Measurements from ENCODE around the gene TRIM61.

Gene TRIM61

DNA sequence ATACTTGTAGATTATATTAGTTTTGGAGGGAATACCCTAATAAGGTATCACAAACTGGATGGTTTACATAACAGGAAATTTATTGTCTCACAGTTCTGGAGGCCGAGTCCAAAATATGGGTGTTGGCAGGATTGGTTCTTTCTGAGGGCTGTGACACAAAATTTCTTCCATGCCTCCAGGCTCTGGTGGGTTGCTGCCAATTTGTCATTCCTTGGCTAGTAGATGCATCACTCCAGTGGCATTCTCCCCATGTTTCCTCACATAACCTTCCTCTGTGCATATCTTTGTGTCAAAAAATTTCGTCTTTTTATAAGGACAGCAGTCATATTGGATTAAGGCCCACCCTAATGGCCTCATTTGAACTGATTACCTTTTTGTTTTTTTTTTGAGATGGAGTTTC is 51.2 kb downstream of the TRIM61 start:
- TF ChIP-seq GATA3 (IDR thresholded peaks at IDR 0.05; ENCODE audit: low read depth, low read length): no peak
- TF ChIP-seq GATA2 (IDR thresholded peaks at IDR 0.05; ENCODE audit: low read depth, low read length): no peak

DNA sequence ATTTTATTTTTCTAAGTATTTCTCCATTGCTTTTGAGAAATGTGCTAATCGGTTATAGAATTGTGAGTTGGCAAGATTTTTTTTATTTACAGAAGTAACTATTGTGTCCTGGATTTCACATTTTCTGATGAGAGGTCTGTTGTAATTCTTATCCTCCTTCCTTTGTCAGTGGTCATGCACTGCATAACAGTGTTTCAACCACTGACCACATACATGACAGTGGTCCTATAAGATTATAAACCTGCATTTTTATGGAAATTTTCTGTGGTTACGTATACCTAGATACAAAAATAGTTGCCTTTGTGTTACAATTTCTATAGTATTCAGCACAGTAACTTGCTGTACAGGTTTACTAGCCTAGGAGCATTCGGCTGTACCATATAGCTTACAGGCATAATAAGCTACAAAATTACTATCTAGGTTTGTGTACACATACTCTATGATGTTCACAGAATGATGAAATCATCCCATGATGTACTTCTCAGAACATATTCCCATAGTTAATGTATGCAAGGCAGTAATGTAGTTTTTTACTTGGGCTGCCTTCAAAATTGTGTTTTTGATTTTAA is 52.7 kb downstream of the TRIM61 start:
- TF ChIP-seq GATA2 (IDR thresholded peaks at IDR 0.05; ENCODE audit: low read depth, low read length) (no peak), GATA3 (IDR thresholded peaks at IDR 0.05; ENCODE audit: low read depth, low read length) (no peak)

DNA sequence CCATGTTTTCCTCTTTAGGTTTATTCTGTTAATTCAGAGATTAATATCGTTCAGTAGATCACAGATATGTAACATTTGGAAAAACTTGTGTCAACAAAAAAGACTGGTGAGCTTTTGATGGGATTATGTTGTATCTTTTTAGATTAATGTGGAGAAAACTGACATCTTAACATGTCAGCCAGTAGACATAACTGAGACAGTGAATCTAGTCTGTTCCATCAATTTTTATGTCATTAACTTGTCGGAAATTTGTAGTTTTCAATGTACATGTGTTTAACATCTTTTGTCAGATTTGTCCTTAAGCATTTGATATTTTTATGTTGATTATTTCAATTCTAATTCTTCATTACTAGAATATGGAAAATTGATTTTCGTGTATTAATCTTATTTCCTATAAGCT is 58.5 kb downstream of the TRIM61 start:
- no peak for TF ChIP-seq GATA2 (IDR thresholded peaks at IDR 0.05; ENCODE audit: low read depth, low read length)
- no peak for TF ChIP-seq GATA3 (IDR thresholded peaks at IDR 0.05; ENCODE audit: low read depth, low read length)

Measured in SH-SY5Y (cell line).